ENCODE measurements around the gene MLXIPL. TPM values are rescaled to one million over a fixed set of nuclear protein-coding genes. Genes with fewer than 3 reads are reported as not detected.

Gene MLXIPL
- total and polyA plus RNA-seq, 2 of the 8 experiments (the other 6 are each of a cell fraction or from before 2014, with no cell fraction given), result 9.4 to 10.6 TPM

GRCh38 chr7:73622909-73623797 is 1.2 kb downstream of the MLXIPL start:
- H4K8ac ChIP-seq (ENCODE audit: extremely low read depth, insufficient read depth, low read length), result peak overlapping the region; percentile 72; the same call in 1 of the 2 replicates
- peak overlapping the region; percentile 87 for H3K18ac ChIP-seq (ENCODE audit: extremely low read depth, low read length)
- H2BK5ac ChIP-seq (ENCODE audit: low read depth, low read length), result peak overlapping the region; percentile 81; the same call in 1 of the 2 replicates
- H3K4ac ChIP-seq (replicated peaks; ENCODE audit: insufficient read length, low read depth, low read length), result no peak overlapping the region
- H2BK15ac ChIP-seq (ENCODE audit: low read length), result no peak overlapping the region
- POLR2A ChIA-PET (ENCODE audit: partially characterized antibody), result interaction anchor here (0.7 to 2.6 kb wide), 16 partner anchors 15 to 209 kb away, joined by 3 to 20 read pairs (median 3); partner anchors contain the start of genes BAZ1B and VPS37D
- no peak overlapping the region for H4K5ac ChIP-seq (ENCODE audit: insufficient read length, low read depth, low read length)
- H3K14ac ChIP-seq (ENCODE audit: insufficient read length), result no peak overlapping the region
- H3K4me3 ChIP-seq (ENCODE audit: extremely low read depth in 1 of 4, insufficient read depth in 2 of 4, low read depth in 3 of 4, low read length in 4 of 4), result peak overlapping the region; percentile 48 to 86 (median 74)
- FAIRE-seq, result no peak
- H3K4me2 ChIP-seq (ENCODE audit: insufficient read depth in 1 of 2, low read depth in 2 of 2, low read length in 2 of 2), result peak overlapping the region; percentile 98 to 99
- no peak overlapping the region for H2AFZ ChIP-seq (ENCODE audit: low read length)
- peaks cover 0 to 4% of the 10 kb centered on the region in 2 experiments for H4K20me1 ChIP-seq (replicated peaks in 1 of 2; ENCODE audit: control insufficient read depth in 1 of 2, insufficient read depth in 2 of 2, low read length in 2 of 2)
- no peak overlapping the region for H3K56ac ChIP-seq (replicated peaks; ENCODE audit: insufficient read length, low read depth, low read length)
- no peak overlapping the region for H3K23ac ChIP-seq (ENCODE audit: insufficient read length)
- WGBS, 2 experiments (ENCODE audit: extremely low coverage in 1 of 2, insufficient coverage in 1 of 2, insufficient read length in 1 of 2, insufficient replicate concordance in 2 of 2, low coverage in 1 of 2, low lambda C conversion rate in 2 of 2, missing lambda C conversion rate in 1 of 2), result 1% methylated on average over 53 of the region's 58 CpGs; no CpG with 5 or more reads in 1 of the 2 experiments
- no peak overlapping the region for H2AK5ac ChIP-seq (ENCODE audit: low read depth, low read length)
- H3K27ac ChIP-seq (ENCODE audit: low read depth, low read length), result no peak overlapping the region
- H3K23me2 ChIP-seq (ENCODE audit: low read depth, low read length), result peaks cover 18% of the 10 kb centered on the region
- H3K79me2 ChIP-seq (ENCODE audit: control insufficient read depth in 1 of 2, insufficient read depth in 2 of 2, low read length in 2 of 2), result no peaks in the 10 kb centered on the region
- H3K9ac ChIP-seq (replicated peaks in 1 of 4; ENCODE audit: extremely low read depth in 1 of 4, low read depth in 3 of 4, low read length in 3 of 4), result peak overlapping the region in 1 of 4 experiments; percentile 37; a peak in 2 of 7 replicates
- DNase-seq (ENCODE audit: low read depth in 1 of 2, low spot score in 2 of 2), result peak; percentile 75 to 88
- peak overlapping the region; percentile 3 for H2BK120ac ChIP-seq (replicated peaks; ENCODE audit: low read depth, low read length)
- CTCF ChIA-PET (ENCODE audit: partially characterized antibody), result interaction anchor here (0.8 to 1.5 kb wide), 8 partner anchors 14 to 116 kb away, joined by 3 to 10 read pairs (median 4); partner anchors contain the start of gene VPS37D
- peak overlapping the region; percentile 50 for H2BK12ac ChIP-seq (ENCODE audit: low read depth, low read length)
- H3K9me3 ChIP-seq (ENCODE audit: insufficient read depth in 2 of 2, low read depth in 1 of 2, low read length in 1 of 2), result no peaks in the 10 kb centered on the region
- no peaks in the 10 kb centered on the region for H3K79me1 ChIP-seq (ENCODE audit: low read depth, low read length)
- no peaks in the 10 kb centered on the region for H3K36me3 ChIP-seq (ENCODE audit: control insufficient read depth in 2 of 4, insufficient read depth in 4 of 4, low read length in 3 of 4)
- peaks cover 0 to 7% (median 5%) of the 10 kb centered on the region in 4 experiments; a peak in 6 of 7 replicates for H3K4me1 ChIP-seq (replicated peaks in 1 of 4; ENCODE audit: control insufficient read depth in 3 of 4, insufficient read depth in 4 of 4, low read length in 3 of 4)
- H3K27me3 ChIP-seq (replicated peaks in 1 of 4; ENCODE audit: control insufficient read depth in 3 of 4, extremely low read depth in 1 of 4, insufficient read depth in 3 of 4, low read length in 3 of 4), result peaks cover 0 to 12% (median 10%) of the 10 kb centered on the region in 4 experiments; a peak in 5 of 7 replicates
- peak overlapping the region; percentile 61; the same call in 1 of the 2 replicates for H2BK20ac ChIP-seq (ENCODE audit: low read length)
- peak overlapping the region; percentile 53 for H4K91ac ChIP-seq (replicated peaks; ENCODE audit: insufficient read length, low read length)
- TF ChIP-seq, protein P1, sequence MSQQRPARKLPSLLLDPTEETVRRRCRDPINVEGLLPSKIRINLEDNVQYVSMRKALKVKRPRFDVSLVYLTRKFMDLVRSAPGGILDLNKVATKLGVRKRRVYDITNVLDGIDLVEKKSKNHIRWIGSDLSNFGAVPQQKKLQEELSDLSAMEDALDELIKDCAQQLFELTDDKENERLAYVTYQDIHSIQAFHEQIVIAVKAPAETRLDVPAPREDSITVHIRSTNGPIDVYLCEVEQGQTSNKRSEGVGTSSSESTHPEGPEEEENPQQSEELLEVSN (IDR thresholded peaks at IDR 0.05), result no peak
- TF ChIP-seq CTCF (IDR thresholded peaks at IDR 0.05; ENCODE audit: control extremely low read depth in 1 of 3, insufficient read depth in 1 of 3, low read depth in 1 of 3, low read length in 3 of 3) (0 out of 4 replicates have a peak, but pooled peaks of 1 of the 3 experiments have one; percentile 1), PHF8 (conservative IDR thresholded peaks at IDR 0.05; ENCODE audit: low read depth, low read length) (no peak), TCF12 (IDR thresholded peaks at IDR 0.05; ENCODE audit: low read depth, low read length) (0 out of 2 replicates have a peak, but pooled peaks have one; percentile 84), EGR1 (IDR thresholded peaks at IDR 0.05; ENCODE audit: borderline replicate concordance, low read depth, low read length) (0 out of 2 replicates have a peak, but pooled peaks have one; percentile 32), TAF7 (optimal IDR thresholded peaks at IDR 0.05; ENCODE audit: borderline replicate concordance, low read depth, low read length) (no peak)
